SK-N-SH treated with all-trans-retinoic acid at 6 μM for 48 hours (cell line): Measurements from ENCODE around the gene ITGB4.

Experiments
- ATAC-seq: fragments of 200-7000 bp; cut with Tn5 transposase; 3 replicates; pipeline ENCODE4 v1.9.1; 2020; ENCODE audit warnings: mild to moderate bottlenecking, moderate library complexity
- ARNTL ChIP-seq: fragments of 450-650 bp; formaldehyde crosslinking; IDR thresholded peaks from 2 replicates; pipeline ENCODE4 v1.5.0; 2020; ENCODE audit warnings: low read depth, mild to moderate bottlenecking, moderate library complexity, borderline replicate concordance
- BACH2 ChIP-seq: fragments of 250-450 bp; sonication (Bioruptor Pico); IDR thresholded peaks from 2 replicates; pipeline ENCODE4 v1.9.0; 2021; ENCODE audit warnings: mild to moderate bottlenecking, borderline replicate concordance
- CSDC2 ChIP-seq: fragments of 250-450 bp; sonication (Bioruptor Pico); IDR thresholded peaks from 2 replicates; pipeline ENCODE4 v1.5.0; 2020; ENCODE audit warnings: mild to moderate bottlenecking, moderate library complexity
- ESRRG ChIP-seq: fragments of 250-450 bp; sonication (Bioruptor Pico); IDR thresholded peaks from 2 replicates; pipeline ENCODE4 v1.6.1; 2021; ENCODE audit warnings: mild to moderate bottlenecking
- GLIS3 ChIP-seq: fragments of 250-450 bp; sonication (Bioruptor Pico); IDR thresholded peaks from 2 replicates; pipeline ENCODE4 v1.5.0; 2020; ENCODE audit warnings: mild to moderate bottlenecking, moderate library complexity
- OSR1 ChIP-seq: fragments of 250-450 bp; sonication (Bioruptor Pico); IDR thresholded peaks from 2 replicates; pipeline ENCODE4 v1.8.0; 2022; ENCODE audit warnings: moderate library complexity, mild to moderate bottlenecking, inconsistent platforms
- RARB ChIP-seq: fragments of 250-450 bp; sonication (Bioruptor Pico); IDR thresholded peaks from 2 replicates; pipeline ENCODE4 v1.8.0; 2021; ENCODE audit warnings: mild to moderate bottlenecking, moderate library complexity
- SNAI2 ChIP-seq: fragments of 250-450 bp; sonication (Bioruptor Pico); IDR thresholded peaks from 2 replicates; pipeline ENCODE4 v1.5.0; 2020; ENCODE audit warnings: mild to moderate bottlenecking, moderate library complexity
- TOX ChIP-seq: fragments of 250-450 bp; sonication (Bioruptor Pico); IDR thresholded peaks from 2 replicates; pipeline ENCODE4 v1.8.0; 2021; ENCODE audit warnings: mild to moderate bottlenecking, moderate library complexity, borderline replicate concordance
- ZC3H10 ChIP-seq: fragments of 250-450 bp; sonication (Bioruptor Pico); IDR thresholded peaks from 2 replicates; pipeline ENCODE4 v1.5.1; 2021; ENCODE audit warnings: mild to moderate bottlenecking, moderate library complexity
- ZFP3 ChIP-seq: fragments of 250-450 bp; sonication (Bioruptor Pico); IDR thresholded peaks from 2 replicates; pipeline ENCODE4 v1.5.0; 2020; ENCODE audit warnings: mild to moderate bottlenecking, moderate library complexity
- ZFP30 ChIP-seq: fragments of 450-650 bp; formaldehyde crosslinking; IDR thresholded peaks from 2 replicates; pipeline ENCODE4 v1.5.0; 2022; ENCODE audit warnings: mild to moderate bottlenecking, moderate library complexity
- ZNF565 ChIP-seq: fragments of 450-650 bp; formaldehyde crosslinking; conservative IDR thresholded peaks from 2 replicates; pipeline ENCODE4 v1.5.0; 2020; ENCODE audit warnings: low read depth, mild to moderate bottlenecking, moderate library complexity
- ZNF70 ChIP-seq: fragments of 450-650 bp; formaldehyde crosslinking; IDR thresholded peaks from 2 replicates; pipeline ENCODE4 v1.5.0; 2020; ENCODE audit warnings: mild to moderate bottlenecking, moderate library complexity
- TF ChIP-seq, protein P1 (sequence below): fragments of 250-450 bp; sonication (Bioruptor Pico); IDR thresholded peaks from 2 replicates; pipeline ENCODE4 v1.5.1; 2020; ENCODE audit warnings: low read depth, mild to moderate bottlenecking, moderate library complexity
- TF ChIP-seq, protein P2 (sequence below): fragments of 250-450 bp; sonication (Bioruptor Pico); IDR thresholded peaks from 2 replicates; pipeline ENCODE4 v1.8.0; 2020; ENCODE audit warnings: mild to moderate bottlenecking, moderate library complexity, borderline replicate concordance
- TF ChIP-seq, protein P3 (sequence below): fragments of 250-450 bp; sonication (Bioruptor Pico); IDR thresholded peaks from 2 replicates; pipeline ENCODE4 v1.5.1; 2021; ENCODE audit warnings: mild to moderate bottlenecking, moderate library complexity
- TF ChIP-seq, protein P4 (sequence below): fragments of 250-450 bp; sonication (Bioruptor Pico); IDR thresholded peaks from 2 replicates; pipeline ENCODE4 v1.8.0; 2021; ENCODE audit warnings: low read depth, mild to moderate bottlenecking, moderate library complexity, borderline replicate concordance
- TF ChIP-seq, protein P5 (sequence below): fragments of 250-450 bp; sonication (Bioruptor Pico); IDR thresholded peaks from 2 replicates; pipeline ENCODE4 v1.5.0; 2020; ENCODE audit warnings: mild to moderate bottlenecking, moderate library complexity

ITGB4 gene

DNA sequence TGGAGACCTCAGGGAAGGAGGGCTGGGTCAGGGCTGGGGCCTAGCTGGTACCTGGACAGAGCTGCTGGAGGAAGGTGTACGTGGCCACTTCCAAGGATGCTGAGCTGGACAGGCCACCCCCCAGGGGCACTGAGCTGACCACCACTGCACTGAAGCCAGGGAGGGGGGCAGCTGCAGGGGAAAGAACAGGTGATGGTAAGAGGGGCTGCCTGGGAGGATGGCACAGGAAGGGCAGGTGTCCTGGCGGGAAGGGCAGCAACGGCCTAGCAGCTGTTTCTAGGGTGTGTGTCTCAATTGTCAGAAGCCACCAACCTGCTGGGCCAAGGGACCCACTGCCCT, 42.0 kb downstream of the ITGB4 start (continued):
- TF ChIP-seq ZFP3 (CRISPR knock-in tag) (no peak), ZFP30 (no peak), ZNF565 (CRISPR knock-in tag) (no peak), OSR1 (CRISPR knock-in tag) (no peak), RARB (no peak)
- TF ChIP-seq, protein P1, sequence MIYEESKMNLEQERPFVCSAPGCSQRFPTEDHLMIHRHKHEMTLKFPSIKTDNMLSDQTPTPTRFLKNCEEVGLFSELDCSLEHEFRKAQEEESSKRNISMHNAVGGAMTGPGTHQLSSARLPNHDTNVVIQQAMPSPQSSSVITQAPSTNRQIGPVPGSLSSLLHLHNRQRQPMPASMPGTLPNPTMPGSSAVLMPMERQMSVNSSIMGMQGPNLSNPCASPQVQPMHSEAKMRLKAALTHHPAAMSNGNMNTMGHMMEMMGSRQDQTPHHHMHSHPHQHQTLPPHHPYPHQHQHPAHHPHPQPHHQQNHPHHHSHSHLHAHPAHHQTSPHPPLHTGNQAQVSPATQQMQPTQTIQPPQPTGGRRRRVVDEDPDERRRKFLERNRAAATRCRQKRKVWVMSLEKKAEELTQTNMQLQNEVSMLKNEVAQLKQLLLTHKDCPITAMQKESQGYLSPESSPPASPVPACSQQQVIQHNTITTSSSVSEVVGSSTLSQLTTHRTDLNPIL (CRISPR knock-in tag): no peak

DNA sequence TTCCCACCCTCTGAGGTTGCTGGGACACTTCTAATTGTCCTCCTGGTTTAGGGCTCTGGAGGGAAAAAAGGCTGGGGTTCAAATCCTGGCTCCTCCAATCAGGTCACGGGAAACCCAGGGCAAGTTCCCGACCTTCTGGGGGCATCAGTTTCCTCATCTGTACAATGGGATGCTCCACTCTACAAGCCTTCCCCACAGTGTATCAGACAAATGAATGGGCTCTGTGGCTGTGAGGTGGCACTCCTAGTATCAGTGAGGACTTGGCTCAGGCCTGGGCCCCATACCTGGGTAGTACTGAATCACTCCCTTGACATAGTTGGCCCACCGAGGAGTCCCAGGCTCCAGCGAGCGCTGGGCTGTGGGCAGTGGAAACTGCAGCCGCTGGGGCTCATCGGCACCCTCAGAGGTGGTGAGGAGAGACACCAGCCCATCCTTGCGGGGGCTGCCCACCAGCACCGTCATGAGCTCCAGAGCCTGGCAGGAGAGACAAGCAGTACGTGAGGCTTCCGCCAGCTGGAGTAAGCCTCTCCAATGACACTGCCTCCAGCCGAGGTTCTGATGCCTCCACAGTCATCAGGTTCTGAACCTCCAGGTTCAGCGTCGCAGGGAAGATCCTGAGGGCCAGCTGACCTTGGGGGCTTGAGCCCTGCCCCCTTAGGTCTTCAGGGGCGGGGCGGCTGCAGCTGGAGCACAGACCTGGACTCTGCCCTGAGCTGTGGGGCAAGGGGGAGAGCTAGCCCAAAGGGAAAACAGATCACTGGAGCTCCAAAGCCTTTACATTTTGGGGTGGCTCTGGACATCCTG, 42.6 kb downstream of the ITGB4 start:
- TF ChIP-seq ZNF70 (CRISPR knock-in tag) (no peak), ZC3H10 (CRISPR knock-in tag) (no peak), ZFP3 (CRISPR knock-in tag) (no peak)
- TF ChIP-seq, all 23 proteins: peak for 0
- ATAC-seq: peak; percentile 3; the same call in 2 of the 3 replicates

DNA sequence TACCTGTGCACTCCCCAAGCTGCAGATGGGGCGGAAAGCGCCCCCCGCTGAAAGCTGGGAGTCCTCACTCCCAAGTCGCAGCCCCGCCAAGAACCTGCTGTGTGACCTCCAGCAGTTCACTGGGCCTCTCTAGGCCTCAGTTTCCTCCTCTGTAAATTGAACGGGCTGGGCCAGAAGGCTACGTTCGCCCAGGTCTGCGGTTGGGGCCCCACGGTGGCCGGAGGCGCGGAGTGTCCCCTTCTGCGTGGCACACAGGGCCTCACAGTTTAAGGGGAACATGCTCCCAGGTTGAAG, 43.1 kb downstream of the ITGB4 start:
- TF ChIP-seq OSR1 (CRISPR knock-in tag) (no peak), GLIS3 (CRISPR knock-in tag) (0 out of 2 replicates have a peak, but pooled peaks have one; percentile 79)
- TF ChIP-seq, all 23 proteins: peak for 1
- no peak for ATAC-seq

DNA sequence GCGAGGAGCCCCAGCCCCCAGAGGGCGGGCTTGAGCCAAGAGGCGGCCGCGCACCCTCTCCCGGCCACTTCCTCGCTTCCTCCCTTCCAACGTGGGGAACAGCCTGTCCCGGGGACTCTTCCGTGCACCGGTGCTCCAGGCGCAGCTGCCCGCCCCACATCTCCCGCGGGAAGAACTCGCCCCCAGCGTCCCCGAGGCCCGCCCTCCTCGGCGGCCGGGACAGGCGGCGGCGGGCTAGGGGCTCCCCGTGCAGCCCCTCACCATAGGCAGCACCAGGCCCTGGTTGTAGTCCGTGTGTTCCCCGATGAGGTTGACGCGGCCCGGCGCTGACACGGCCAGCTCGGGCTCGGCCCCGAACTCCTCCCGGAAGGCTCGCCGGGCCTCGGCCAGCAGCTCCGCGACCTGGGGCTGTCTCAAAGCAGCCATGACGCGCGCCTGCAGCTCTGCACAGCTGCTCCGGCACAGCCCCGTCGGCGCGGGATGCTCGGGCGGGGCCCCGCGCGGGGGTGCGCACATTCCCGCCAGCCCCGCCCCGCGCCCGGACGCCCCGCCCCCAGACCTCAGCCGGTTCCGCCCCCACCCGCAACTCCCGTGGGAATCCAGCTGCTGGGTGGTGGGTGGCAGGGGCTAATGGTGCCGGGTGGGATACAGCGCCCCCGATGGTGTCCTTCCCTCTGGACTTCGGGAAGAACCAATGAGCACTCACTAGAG, 43.6 kb downstream of the ITGB4 start, which contains the start of gene GALK1:
Gene GALK1 (minus strand): TSS at position 482 of the 711 bp plus-strand sequence. CDS start 56 bp downstream, at position 426.
- peak; percentile 88 for ATAC-seq
- TF ChIP-seq ZFP30: 0 out of 2 replicates have a peak, but pooled peaks have one; percentile 10
- TF ChIP-seq, protein P2, sequence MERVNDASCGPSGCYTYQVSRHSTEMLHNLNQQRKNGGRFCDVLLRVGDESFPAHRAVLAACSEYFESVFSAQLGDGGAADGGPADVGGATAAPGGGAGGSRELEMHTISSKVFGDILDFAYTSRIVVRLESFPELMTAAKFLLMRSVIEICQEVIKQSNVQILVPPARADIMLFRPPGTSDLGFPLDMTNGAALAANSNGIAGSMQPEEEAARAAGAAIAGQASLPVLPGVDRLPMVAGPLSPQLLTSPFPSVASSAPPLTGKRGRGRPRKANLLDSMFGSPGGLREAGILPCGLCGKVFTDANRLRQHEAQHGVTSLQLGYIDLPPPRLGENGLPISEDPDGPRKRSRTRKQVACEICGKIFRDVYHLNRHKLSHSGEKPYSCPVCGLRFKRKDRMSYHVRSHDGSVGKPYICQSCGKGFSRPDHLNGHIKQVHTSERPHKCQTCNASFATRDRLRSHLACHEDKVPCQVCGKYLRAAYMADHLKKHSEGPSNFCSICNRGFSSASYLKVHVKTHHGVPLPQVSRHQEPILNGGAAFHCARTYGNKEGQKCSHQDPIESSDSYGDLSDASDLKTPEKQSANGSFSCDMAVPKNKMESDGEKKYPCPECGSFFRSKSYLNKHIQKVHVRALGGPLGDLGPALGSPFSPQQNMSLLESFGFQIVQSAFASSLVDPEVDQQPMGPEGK (CRISPR knock-in tag): peak; percentile 14; the same call in 1 of the 2 replicates
- 0 out of 2 replicates have a peak, but pooled peaks have one; percentile 43 for TF ChIP-seq CSDC2 (CRISPR knock-in tag)
- TF ChIP-seq, protein P3, sequence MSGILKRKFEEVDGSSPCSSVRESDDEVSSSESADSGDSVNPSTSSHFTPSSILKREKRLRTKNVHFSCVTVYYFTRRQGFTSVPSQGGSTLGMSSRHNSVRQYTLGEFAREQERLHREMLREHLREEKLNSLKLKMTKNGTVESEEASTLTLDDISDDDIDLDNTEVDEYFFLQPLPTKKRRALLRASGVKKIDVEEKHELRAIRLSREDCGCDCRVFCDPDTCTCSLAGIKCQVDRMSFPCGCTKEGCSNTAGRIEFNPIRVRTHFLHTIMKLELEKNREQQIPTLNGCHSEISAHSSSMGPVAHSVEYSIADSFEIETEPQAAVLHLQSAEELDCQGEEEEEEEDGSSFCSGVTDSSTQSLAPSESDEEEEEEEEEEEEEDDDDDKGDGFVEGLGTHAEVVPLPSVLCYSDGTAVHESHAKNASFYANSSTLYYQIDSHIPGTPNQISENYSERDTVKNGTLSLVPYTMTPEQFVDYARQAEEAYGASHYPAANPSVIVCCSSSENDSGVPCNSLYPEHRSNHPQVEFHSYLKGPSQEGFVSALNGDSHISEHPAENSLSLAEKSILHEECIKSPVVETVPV (CRISPR knock-in tag): no peak

DNA sequence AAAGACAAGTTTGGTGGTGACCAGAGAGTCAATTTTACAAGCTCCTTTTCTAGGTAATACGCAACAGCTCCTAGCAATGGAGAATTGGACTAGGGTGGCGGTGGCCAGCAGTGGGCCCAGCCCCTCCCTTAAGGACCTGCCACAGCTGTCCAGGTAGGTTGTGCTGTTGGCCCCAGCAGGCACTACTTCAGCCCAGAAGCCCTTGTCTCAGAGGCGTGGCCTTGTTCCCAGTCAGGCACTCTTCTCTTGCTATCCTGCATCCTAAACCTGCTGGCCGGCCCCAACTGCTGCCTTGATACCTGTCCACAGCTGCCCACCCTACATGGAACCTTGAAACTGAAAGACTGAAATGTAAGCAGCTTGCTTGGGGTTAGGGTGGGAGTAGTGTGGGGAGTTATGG, 44.7 kb downstream of the ITGB4 start:
- no peak for TF ChIP-seq ZC3H10 (CRISPR knock-in tag)
- TF ChIP-seq ESRRG: no peak
- no peak for TF ChIP-seq ARNTL (CRISPR knock-in tag)
- ATAC-seq: no peak

DNA sequence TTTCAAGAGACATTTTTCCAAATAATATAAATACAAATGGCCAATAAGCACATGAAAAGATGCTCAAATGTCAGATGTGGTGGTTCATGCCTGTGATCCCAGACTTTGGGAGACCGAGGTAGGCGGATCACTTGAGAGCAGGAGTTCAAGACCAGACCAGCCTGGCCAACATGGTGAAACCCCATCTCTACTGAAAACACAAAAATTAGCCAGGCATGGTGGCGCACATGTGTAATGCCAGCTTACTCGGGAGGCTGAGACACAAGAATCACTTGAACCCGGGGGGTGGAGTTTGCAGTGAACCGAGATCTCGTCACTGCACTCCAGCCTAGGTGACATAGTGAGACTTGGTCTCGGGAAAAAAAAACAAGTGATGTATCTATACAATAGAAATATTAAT, 46.6 kb downstream of the ITGB4 start:
- TF ChIP-seq, protein P4, sequence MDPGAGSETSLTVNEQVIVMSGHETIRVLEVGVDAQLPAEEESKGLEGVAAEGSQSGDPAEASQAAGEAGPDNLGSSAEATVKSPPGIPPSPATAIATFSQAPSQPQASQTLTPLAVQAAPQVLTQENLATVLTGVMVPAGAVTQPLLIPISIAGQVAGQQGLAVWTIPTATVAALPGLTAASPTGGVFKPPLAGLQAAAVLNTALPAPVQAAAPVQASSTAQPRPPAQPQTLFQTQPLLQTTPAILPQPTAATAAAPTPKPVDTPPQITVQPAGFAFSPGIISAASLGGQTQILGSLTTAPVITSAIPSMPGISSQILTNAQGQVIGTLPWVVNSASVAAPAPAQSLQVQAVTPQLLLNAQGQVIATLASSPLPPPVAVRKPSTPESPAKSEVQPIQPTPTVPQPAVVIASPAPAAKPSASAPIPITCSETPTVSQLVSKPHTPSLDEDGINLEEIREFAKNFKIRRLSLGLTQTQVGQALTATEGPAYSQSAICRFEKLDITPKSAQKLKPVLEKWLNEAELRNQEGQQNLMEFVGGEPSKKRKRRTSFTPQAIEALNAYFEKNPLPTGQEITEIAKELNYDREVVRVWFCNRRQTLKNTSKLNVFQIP (CRISPR knock-in tag): no peak
- TF ChIP-seq SNAI2 (no peak), ZC3H10 (CRISPR knock-in tag) (no peak), ZFP30 (no peak), BACH2 (CRISPR knock-in tag) (no peak), RARB (no peak), ZNF565 (CRISPR knock-in tag) (no peak), TOX (CRISPR knock-in tag) (no peak), ESRRG (no peak), OSR1 (CRISPR knock-in tag) (no peak), ZFP3 (CRISPR knock-in tag) (no peak), CSDC2 (CRISPR knock-in tag) (no peak)
- TF ChIP-seq, protein P1 (CRISPR knock-in tag): no peak
- TF ChIP-seq, protein P5, sequence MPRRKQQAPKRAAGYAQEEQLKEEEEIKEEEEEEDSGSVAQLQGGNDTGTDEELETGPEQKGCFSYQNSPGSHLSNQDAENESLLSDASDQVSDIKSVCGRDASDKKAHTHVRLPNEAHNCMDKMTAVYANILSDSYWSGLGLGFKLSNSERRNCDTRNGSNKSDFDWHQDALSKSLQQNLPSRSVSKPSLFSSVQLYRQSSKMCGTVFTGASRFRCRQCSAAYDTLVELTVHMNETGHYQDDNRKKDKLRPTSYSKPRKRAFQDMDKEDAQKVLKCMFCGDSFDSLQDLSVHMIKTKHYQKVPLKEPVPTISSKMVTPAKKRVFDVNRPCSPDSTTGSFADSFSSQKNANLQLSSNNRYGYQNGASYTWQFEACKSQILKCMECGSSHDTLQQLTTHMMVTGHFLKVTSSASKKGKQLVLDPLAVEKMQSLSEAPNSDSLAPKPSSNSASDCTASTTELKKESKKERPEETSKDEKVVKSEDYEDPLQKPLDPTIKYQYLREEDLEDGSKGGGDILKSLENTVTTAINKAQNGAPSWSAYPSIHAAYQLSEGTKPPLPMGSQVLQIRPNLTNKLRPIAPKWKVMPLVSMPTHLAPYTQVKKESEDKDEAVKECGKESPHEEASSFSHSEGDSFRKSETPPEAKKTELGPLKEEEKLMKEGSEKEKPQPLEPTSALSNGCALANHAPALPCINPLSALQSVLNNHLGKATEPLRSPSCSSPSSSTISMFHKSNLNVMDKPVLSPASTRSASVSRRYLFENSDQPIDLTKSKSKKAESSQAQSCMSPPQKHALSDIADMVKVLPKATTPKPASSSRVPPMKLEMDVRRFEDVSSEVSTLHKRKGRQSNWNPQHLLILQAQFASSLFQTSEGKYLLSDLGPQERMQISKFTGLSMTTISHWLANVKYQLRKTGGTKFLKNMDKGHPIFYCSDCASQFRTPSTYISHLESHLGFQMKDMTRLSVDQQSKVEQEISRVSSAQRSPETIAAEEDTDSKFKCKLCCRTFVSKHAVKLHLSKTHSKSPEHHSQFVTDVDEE (CRISPR knock-in tag): no peak
- ATAC-seq: no peak
